Measurements from ENCODE around the gene ECT2L.

DNA sequence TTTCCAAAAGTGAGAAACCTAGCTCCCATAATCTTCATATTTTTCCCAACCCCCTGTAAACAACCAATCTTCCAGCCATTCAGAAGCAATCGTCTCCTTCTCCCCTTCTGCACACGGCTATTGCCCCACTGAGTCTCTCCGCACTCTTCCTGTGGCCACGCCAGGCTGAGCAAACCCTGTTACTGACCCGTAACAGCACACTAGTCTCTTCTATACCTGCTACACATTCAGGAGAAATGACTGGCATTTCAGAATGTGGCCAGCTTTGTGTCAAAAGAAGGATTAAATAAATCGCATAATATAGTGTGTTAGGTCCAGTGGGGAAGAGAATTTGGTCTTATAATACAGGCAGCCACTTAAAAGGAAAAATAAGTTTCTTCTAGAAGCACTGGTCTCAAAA, 41.4 kb downstream of the ECT2L start:
- no peak for TF ChIP-seq POLR2A (IDR thresholded peaks at IDR 0.05)
- TF ChIP-seq, protein P1, sequence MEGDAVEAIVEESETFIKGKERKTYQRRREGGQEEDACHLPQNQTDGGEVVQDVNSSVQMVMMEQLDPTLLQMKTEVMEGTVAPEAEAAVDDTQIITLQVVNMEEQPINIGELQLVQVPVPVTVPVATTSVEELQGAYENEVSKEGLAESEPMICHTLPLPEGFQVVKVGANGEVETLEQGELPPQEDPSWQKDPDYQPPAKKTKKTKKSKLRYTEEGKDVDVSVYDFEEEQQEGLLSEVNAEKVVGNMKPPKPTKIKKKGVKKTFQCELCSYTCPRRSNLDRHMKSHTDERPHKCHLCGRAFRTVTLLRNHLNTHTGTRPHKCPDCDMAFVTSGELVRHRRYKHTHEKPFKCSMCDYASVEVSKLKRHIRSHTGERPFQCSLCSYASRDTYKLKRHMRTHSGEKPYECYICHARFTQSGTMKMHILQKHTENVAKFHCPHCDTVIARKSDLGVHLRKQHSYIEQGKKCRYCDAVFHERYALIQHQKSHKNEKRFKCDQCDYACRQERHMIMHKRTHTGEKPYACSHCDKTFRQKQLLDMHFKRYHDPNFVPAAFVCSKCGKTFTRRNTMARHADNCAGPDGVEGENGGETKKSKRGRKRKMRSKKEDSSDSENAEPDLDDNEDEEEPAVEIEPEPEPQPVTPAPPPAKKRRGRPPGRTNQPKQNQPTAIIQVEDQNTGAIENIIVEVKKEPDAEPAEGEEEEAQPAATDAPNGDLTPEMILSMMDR (IDR thresholded peaks at IDR 0.05) = no peak
